ENCODE results near the gene H2BK1.

GRCh38 chr7:151254316-151254715, 44.0 kb upstream of the H2BK1 start:
- TF ChIP-seq CTCF (conservative IDR thresholded peaks at IDR 0.05): no peak
- TF ChIP-seq EZH2 (IDR thresholded peaks at IDR 0.05; ENCODE audit: low read depth): no peak
